Common myeloid progenitor, CD34-positive (primary cell): ENCODE measurements around the gene CFAP97D2. TPM values are rescaled to one million over a fixed set of nuclear protein-coding genes. Genes with fewer than 3 reads are reported as not detected.

Source experiments
- CTCF ChIA-PET: fragments of 350-600 bp; sonication (Branson Sonifier 250); formaldehyde crosslinking; loops from one replicate; lab custom pipeline; 2021; ENCODE audit warnings: antibody characterized with exemption; lab: Charles Lee
- POLR2A ChIA-PET: fragments of 350-600 bp; sonication (Branson Sonifier 250); formaldehyde crosslinking; loops from one replicate; lab custom pipeline; 2021; ENCODE audit warnings: antibody characterized with exemption; lab: Charles Lee
- DNase-seq, 3 donors: peaks; one replicate each; pipeline versions ENCODE4 v3.0.0 to v3.0.0-alpha.2; 2013
- H3K27ac ChIP-seq, 2 experiments: 1 replicate in 1 of 2; 2 replicates in 1 of 2; pipeline ENCODE4 v1.7.0; 2013; ENCODE audit warnings: inconsistent platforms in 2 of 2, low read length in 2 of 2, mild to moderate bottlenecking in 2 of 2, low read depth in 1 of 2, moderate library complexity in 1 of 2; ENCODE audit not compliant: severe bottlenecking in 2 of 2, insufficient read depth in 1 of 2, poor library complexity in 1 of 2
- H3K27me3 ChIP-seq, 5 experiments: replicated peaks in 2 of 5; 1 replicate in 3 of 5; 2 replicates in 2 of 5; pipeline versions ENCODE4 v1.6.1 to v1.7.0; 2013; ENCODE audit warnings: low read length in 4 of 5, mild to moderate bottlenecking in 2 of 5, moderate library complexity in 2 of 5, inconsistent platforms in 1 of 5; ENCODE audit not compliant: insufficient read depth in 5 of 5, control insufficient read depth in 4 of 5
- H3K36me3 ChIP-seq, 4 experiments: 1 replicate in 2 of 4; 2 replicates in 2 of 4; pipeline versions ENCODE4 v1.6.1 to v1.7.0; 2013; ENCODE audit warnings: low read length in 3 of 4, control low read depth in 1 of 4, mild to moderate bottlenecking in 1 of 4; ENCODE audit not compliant: control insufficient read depth in 4 of 4, insufficient read depth in 4 of 4
- H3K4me1 ChIP-seq, 4 experiments: 1 replicate in 3 of 4; 2 replicates in 1 of 4; pipeline versions ENCODE4 v1.6.1 to v1.7.1; 2013; ENCODE audit warnings: low read length in 3 of 4, mild to moderate bottlenecking in 3 of 4, control low read depth in 1 of 4, inconsistent platforms in 1 of 4, moderate library complexity in 1 of 4; ENCODE audit not compliant: control insufficient read depth in 4 of 4, insufficient read depth in 4 of 4; ENCODE audit errors: control extremely low read depth in 1 of 4
- H3K4me3 ChIP-seq, 7 experiments: 1 replicate in 4 of 7; 2 replicates in 3 of 7; pipeline versions ENCODE4 v1.5.1 to v1.7.0; 2013; ENCODE audit warnings: mild to moderate bottlenecking in 7 of 7, low read length in 6 of 7, moderate library complexity in 6 of 7, inconsistent platforms in 2 of 7, low read depth in 2 of 7, control low read depth in 1 of 7; ENCODE audit not compliant: insufficient read depth in 4 of 7, control insufficient read depth in 1 of 7; ENCODE audit errors: extremely low read depth in 1 of 7
- H3K9me3 ChIP-seq, 5 experiments: 1 replicate in 4 of 5; 2 replicates in 1 of 5; pipeline versions ENCODE4 v1.6.1 to v1.7.1; 2013; ENCODE audit warnings: low read length in 4 of 5, mild to moderate bottlenecking in 2 of 5, inconsistent platforms in 1 of 5, low read depth in 1 of 5, moderate library complexity in 1 of 5; ENCODE audit not compliant: control insufficient read depth in 4 of 5, insufficient read depth in 2 of 5; ENCODE audit errors: control extremely low read depth in 1 of 5
- WGBS: methylation state at CpG from one replicate; pipeline ENCODE4 v1.1.5; 2013; ENCODE audit not compliant: insufficient coverage; 5-methylcytosine and 5-hydroxymethylcytosine counted together
- polyA plus RNA-seq: library from polyadenylated mRNA; unstranded; fragments of 120-200 nt; gene quantifications from one replicate; pipeline ENCODE4 v1.2.1, GENCODE V29; 2013

Gene CFAP97D2
- not detected for polyA plus RNA-seq

DNA sequence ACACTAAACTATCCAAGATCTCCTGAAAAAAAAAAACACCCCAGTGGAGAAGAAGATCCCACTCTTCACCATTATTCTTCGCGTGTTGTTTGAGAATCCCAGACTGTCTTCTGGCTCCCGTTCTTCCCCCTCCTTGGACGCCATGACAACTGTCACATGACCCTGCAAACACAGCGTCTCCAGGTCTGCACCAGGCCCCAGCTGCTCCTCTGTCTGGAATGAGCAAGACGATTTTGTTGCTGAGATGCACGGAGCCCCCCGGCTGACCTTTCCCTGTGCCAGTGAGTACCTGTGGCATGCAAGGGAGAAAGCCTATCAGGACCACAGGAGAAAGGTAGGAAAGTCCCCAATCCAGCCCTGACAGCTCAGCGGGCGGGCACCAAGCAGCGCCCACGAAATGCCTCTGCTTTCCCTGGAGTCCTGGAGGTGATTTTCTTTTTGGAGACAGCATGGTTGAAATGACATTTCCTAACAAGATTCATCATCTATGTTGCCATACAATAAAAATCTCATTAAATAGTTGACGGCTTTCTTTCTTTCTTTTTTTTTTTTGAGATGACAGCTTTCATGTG lies at the start of gene CFAP97D2:
CFAP97D2 (plus strand) TSS at position 171 of the 572 bp plus-strand sequence; CDS start at position 245, 74 bp downstream.
- H3K27ac ChIP-seq = no peak within 1 kb of the TSS
- no peak within 1 kb of the TSS for H3K4me3 ChIP-seq
- ChIA-PET POLR2A (no interaction called here), CTCF (no interaction called here)
- H3K4me1 ChIP-seq = no peaks in the 10 kb centered on the region
- WGBS = 84% methylated on average over 13 of the region's 13 CpGs
- no peaks in the 10 kb centered on the region for H3K36me3 ChIP-seq
- H3K27me3 ChIP-seq = no peaks in the 10 kb centered on the region
- peaks cover 0 to 3% (median 2%) of the 10 kb centered on the region in 5 experiments for H3K9me3 ChIP-seq
- no peak for DNase-seq

DNA sequence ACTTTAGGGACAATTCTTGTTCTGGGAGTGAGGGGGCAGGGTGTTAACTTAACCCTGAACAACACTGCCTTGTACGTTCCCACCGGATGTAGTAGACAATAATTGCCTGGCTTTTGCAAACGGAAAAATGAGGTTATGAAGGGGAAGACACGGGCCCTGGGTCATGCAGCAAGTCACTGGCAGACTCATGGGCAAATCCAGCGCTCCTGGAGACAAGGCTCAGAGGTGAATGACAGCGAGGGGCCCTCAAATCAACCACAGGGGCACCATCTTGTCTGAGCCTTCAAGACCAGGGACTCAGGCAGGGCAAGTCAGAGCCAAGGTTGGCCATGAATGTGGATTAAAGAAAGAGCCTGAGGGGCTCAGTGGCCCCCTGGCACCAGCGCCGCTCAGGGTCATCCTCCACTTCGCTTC lies 49.4 kb upstream of the CFAP97D2 start:
- Histone ChIP-seq H3K4me1 (peaks cover 11 to 79% (median 73%) of the 10 kb centered on the region in 4 experiments), H3K9me3 (no peaks in the 10 kb centered on the region), H3K27ac (peak overlapping the region in 1 of 2 experiments; percentile 74), H3K36me3 (peaks cover 0 to 3% (median 0%) of the 10 kb centered on the region in 4 experiments), H3K4me3 (peak overlapping the region in 4 of 7 experiments; percentile 1 to 90 (median 49)), H3K27me3 (no peaks in the 10 kb centered on the region)
- DNase-seq = no peak
- POLR2A ChIA-PET = no interaction called here
- 78% methylated on average over 9 of the region's 9 CpGs for WGBS
- CTCF ChIA-PET = interaction anchor here (0.6 to 1.6 kb wide), 2 partner anchors 11 to 32 kb away, joined by 3 read pairs; no protein-coding TSS in a partner anchor

DNA sequence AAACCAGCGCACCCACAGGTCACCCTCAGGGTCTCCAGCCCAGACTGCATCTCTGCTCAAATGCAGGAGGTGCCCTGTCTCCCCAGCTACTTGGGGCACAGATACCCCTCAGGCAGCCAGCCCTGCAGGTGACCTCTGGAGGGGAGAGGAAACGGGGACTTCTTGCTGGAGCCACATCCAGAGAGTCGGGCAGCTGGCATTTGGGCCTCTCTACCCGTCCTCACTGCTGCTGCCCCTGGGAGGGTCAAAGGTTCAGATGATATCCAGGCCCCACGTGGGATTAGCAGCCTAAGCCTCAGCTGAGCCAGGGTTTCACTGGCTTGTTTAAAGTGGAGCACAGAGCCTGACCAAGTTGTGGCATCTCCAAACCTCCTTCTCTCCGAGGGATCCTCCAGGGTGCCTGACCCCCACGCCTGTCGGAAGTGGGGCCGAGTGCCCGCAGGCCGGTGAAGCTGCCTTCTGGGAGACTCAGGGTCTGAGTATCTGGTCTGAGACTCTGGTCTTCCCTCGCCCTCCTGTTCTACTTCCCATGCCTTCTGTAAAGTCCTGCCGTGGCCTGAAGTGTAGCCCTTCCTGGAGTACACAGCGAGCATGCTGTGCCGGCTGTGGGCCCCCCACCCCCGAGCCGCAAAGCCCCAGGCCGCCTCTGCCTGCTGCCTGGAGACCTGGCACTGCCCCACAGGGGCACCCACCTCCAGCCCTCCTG lies 48.8 kb upstream of the CFAP97D2 start:
- Histone ChIP-seq H3K36me3 (no peaks in the 10 kb centered on the region), H3K4me1 (peaks cover 11 to 79% (median 70%) of the 10 kb centered on the region in 4 experiments), H3K9me3 (no peaks in the 10 kb centered on the region), H3K27me3 (no peaks in the 10 kb centered on the region), H3K27ac (peak overlapping the region in 1 of 2 experiments; percentile 74), H3K4me3 (peak overlapping the region in 6 of 7 experiments; percentile 64 to 90 (median 87))
- 54% methylated on average over 16 of the region's 18 CpGs for WGBS
- POLR2A ChIA-PET = interaction anchor here (0.6 kb wide), 1 partner anchor 18 kb away, joined by 3 read pairs; no protein-coding TSS in a partner anchor
- CTCF ChIA-PET = interaction anchor here (0.9 to 1.7 kb wide), 4 partner anchors 13 to 33 kb away, joined by 3 to 5 read pairs (median 4); no protein-coding TSS in a partner anchor
- no peak for DNase-seq

DNA sequence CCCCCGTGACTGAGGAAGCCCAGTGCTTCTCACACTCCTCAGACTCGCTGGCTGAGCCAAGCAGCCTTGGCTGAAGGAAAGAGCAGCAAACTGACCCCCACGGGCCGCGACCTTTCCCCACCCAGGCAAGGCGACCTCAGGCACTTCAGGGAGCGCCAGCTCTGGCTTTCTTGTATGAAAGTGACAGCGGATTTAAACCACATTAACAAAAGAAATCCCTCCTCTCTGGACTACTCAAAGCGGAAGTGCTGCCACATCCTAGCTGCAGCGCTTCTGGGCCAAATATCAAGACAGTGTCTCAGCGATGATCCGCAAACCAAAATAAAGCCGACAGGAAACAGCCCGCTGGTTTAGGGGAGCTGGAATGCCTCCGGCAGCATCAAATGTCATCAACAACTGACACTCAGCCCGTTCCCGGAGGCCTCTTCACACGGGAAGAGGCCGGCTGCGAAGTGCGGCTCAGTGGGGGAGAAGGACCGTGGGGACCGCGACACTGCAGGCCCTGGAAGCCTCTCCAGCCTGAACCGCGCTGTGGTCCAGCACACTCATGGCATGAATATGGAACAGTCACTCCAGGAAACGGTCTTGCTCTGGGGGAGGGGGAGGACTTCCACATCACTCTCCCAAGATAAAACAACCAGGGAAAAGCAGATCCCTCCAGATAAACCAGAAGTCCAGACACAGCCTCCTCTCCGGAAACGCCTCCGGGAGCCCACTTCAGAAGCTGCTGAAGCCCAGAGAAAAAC lies 48.0 kb upstream of the CFAP97D2 start:
- POLR2A ChIA-PET = interaction anchor here (0.6 kb wide), 2 partner anchors 17 to 91 kb away, joined by 3 read pairs; no protein-coding TSS in a partner anchor
- Histone ChIP-seq H3K27ac (peak overlapping the region; percentile 15 to 74), H3K4me1 (peaks cover 11 to 75% (median 67%) of the 10 kb centered on the region in 4 experiments), H3K36me3 (no peaks in the 10 kb centered on the region), H3K4me3 (peak overlapping the region; percentile 61 to 90 (median 86)), H3K9me3 (no peaks in the 10 kb centered on the region), H3K27me3 (no peaks in the 10 kb centered on the region)
- 0% methylated on average over 20 of the region's 30 CpGs for WGBS
- peak in 2 of 3 donors; percentile 76 to 84 for DNase-seq
- CTCF ChIA-PET = interaction anchor here (0.8 to 1.7 kb wide), 8 partner anchors 12 to 98 kb away, joined by 3 to 5 read pairs (median 4); no protein-coding TSS in a partner anchor

DNA sequence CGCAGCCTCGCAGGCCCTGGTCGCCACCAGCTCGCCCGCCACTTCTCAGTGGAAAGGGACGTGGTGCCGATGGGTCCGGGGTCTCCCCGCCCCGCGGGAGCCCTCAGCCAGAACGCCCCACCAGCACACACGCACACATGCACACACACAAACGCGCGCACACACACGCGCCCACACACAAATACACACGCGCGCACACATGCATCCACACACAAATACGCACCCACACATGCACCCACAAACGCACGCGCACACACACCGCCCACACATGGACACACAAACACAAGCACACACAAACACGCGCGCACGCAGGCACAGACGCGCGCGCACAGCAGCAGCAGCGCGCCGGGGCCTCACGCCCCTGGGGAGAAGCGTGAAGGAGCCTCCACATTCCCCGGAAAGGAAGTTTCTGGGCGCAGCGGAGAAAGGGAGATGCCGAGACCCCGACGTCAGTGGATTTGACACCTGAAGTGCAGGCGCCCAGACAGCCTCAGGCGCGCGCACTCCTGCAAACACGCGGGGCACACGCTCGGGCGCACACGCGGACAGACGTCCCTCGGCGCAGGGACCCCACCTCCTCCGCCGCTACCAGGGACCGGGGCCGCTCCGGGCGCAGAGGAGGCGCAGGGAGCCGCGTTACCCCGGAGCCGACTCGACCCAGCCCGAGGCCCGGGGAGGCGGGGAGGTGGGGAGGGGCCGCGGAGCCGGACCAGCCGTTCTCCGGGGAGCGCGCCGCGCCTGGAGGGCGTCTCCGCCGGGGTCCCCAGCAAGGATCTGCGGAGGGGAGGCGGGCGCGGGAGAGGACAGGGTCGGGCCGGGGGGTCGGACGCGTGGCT lies 47.3 kb upstream of the CFAP97D2 start:
- H3K9me3 ChIP-seq = no peaks in the 10 kb centered on the region
- 0% methylated on average over 62 of the region's 95 CpGs for WGBS
- H3K36me3 ChIP-seq = no peaks in the 10 kb centered on the region
- peak overlapping the region; percentile 15 to 74 for H3K27ac ChIP-seq
- ChIA-PET CTCF (interaction anchor here (0.8 to 1.7 kb wide), 7 partner anchors 11 to 97 kb away, joined by 3 to 5 read pairs (median 4); no protein-coding TSS in a partner anchor), POLR2A (interaction anchor here (0.6 to 0.7 kb wide), 2 partner anchors 90 to 639 kb away, joined by 3 to 4 read pairs; no protein-coding TSS in a partner anchor)
- no peaks in the 10 kb centered on the region for H3K27me3 ChIP-seq
- H3K4me3 ChIP-seq = peak overlapping the region; percentile 61 to 90 (median 86)
- DNase-seq = peak in 2 of 3 donors; percentile 53 to 79
- H3K4me1 ChIP-seq = peaks cover 11 to 71% (median 63%) of the 10 kb centered on the region in 4 experiments
